HepG2 (cell line): ENCODE results near the gene KCNH1.

ENCODE experiments used
- NKX3-1 ChIP-seq: sonication (generic); formaldehyde crosslinking; IDR thresholded peaks from 2 replicates; pipeline ENCODE4 v1.5.0; 2020; ENCODE audit warnings: missing genetic modification reagents
- TF ChIP-seq, protein P1 (sequence below): sonication (generic); formaldehyde crosslinking; IDR thresholded peaks from 2 replicates; pipeline ENCODE4 v1.4.0; 2020; ENCODE audit warnings: missing genetic modification reagents, borderline replicate concordance

DNA sequence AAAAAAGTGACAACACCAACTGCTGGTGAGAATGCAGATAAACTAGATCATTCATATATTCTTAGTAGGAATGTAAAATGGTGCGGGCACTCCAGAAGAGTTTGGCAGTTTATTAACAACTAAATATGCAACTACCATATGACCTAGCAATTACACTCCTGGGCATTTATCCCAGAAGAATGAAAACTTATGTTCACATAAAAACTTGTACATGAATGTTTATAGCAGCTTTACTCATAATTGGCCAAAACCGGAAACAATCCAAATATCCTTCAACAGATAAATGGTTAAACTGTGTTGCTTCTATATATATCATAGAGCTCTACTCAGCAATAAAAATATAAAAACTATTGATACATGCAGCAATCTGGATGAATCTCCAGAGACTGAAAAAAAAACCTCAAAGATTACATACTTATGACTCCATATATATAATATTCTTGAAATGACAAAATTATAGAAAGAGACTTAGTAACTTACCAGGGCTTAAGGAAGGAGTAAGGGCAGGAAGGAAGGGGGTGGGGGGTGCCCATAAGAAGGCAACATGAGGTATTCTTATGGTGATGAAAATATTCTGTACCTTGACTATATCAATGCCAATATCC is 99.9 kb downstream of the KCNH1 start:
- TF ChIP-seq, protein P1, sequence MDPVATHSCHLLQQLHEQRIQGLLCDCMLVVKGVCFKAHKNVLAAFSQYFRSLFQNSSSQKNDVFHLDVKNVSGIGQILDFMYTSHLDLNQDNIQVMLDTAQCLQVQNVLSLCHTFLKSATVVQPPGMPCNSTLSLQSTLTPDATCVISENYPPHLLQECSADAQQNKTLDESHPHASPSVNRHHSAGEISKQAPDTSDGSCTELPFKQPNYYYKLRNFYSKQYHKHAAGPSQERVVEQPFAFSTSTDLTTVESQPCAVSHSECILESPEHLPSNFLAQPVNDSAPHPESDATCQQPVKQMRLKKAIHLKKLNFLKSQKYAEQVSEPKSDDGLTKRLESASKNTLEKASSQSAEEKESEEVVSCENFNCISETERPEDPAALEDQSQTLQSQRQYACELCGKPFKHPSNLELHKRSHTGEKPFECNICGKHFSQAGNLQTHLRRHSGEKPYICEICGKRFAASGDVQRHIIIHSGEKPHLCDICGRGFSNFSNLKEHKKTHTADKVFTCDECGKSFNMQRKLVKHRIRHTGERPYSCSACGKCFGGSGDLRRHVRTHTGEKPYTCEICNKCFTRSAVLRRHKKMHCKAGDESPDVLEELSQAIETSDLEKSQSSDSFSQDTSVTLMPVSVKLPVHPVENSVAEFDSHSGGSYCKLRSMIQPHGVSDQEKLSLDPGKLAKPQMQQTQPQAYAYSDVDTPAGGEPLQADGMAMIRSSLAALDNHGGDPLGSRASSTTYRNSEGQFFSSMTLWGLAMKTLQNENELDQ (CRISPR knock-in tag): no peak
- TF ChIP-seq NKX3-1 (CRISPR knock-in tag): no peak
